ENCODE measurements around the gene SHISAL1.
A peak's percentile ranks its signal among the peaks of the same experiment; 100 is the strongest.
"Not testable (repeated sequence)": the region's sequence is repeated elsewhere in the genome, so short reads cannot be mapped to it uniquely, and the experiment has no call there.

The SHISAL1 gene

GRCh38 chr22:44326491-44326885, 13.7 kb upstream of the SHISAL1 start:
- no peak overlapping the region for H3K27ac ChIP-seq (ENCODE audit: low read length, poor library complexity, severe bottlenecking)
- no peak for DNase-seq
- no peaks in the 10 kb centered on the region for H3K79me1 ChIP-seq (replicated peaks; ENCODE audit: low read length, poor library complexity, severe bottlenecking)
- H3K14ac ChIP-seq (ENCODE audit: low read length in 2 of 2): no peak overlapping the region
- H2AFZ ChIP-seq (ENCODE audit: low read depth, low read length): no peak overlapping the region
- no peak overlapping the region for H2BK12ac ChIP-seq (ENCODE audit: low read length in 2 of 2)
- WGBS: 88% methylated on average over 7 of the region's 7 CpGs
- H3K23ac ChIP-seq (ENCODE audit: low read length in 2 of 2): no peak overlapping the region
- H3K4me1 ChIP-seq (ENCODE audit: control insufficient read depth, insufficient read depth, low read depth, low read length): peaks cover 12% of the 10 kb centered on the region
- H4K8ac ChIP-seq (ENCODE audit: low read length): no peak overlapping the region
- no peak overlapping the region for H4K91ac ChIP-seq (ENCODE audit: low read length)
- H3K4ac ChIP-seq (ENCODE audit: low read depth in 1 of 2, low read length in 2 of 2): no peak overlapping the region
- H2BK15ac ChIP-seq (ENCODE audit: low read depth, poor library complexity, severe bottlenecking): no peak overlapping the region
- peak overlapping the region in 1 of 2 experiments; percentile 84 for H3K4me3 ChIP-seq (ENCODE audit: insufficient read depth in 1 of 2, low read depth in 1 of 2, low read length in 2 of 2)
- H2BK120ac ChIP-seq (ENCODE audit: low read depth, low read length): no peak overlapping the region
- H3K9me3 ChIP-seq (ENCODE audit: control insufficient read depth, low read length): no peaks in the 10 kb centered on the region
- H3K27me3 ChIP-seq (ENCODE audit: control insufficient read depth in 1 of 2, insufficient read depth in 1 of 2, low read length in 2 of 2): peaks cover 17 to 84% of the 10 kb centered on the region in 2 experiments
- H2BK5ac ChIP-seq (ENCODE audit: low read depth, low read length, poor library complexity, severe bottlenecking): no peak overlapping the region
- no peaks in the 10 kb centered on the region for H3K36me3 ChIP-seq (ENCODE audit: control insufficient read depth in 1 of 2, insufficient read depth in 2 of 2, low read depth in 1 of 2, low read length in 2 of 2)
- H3K4me2 ChIP-seq (ENCODE audit: low read length, poor library complexity, severe bottlenecking): no peak overlapping the region
- H2AK5ac ChIP-seq (ENCODE audit: low read length, severe bottlenecking): no peak overlapping the region
- H3K9ac ChIP-seq (ENCODE audit: low read length): peak overlapping the region; percentile 92
- H3K18ac ChIP-seq (ENCODE audit: low read depth in 1 of 2, low read length in 2 of 2): no peak overlapping the region

GRCh38 chr22:44325718-44326490, 13.2 kb upstream of the SHISAL1 start:
- Histone ChIP-seq H3K23ac (ENCODE audit: low read length in 2 of 2) (no peak overlapping the region), H3K4me1 (ENCODE audit: control insufficient read depth, insufficient read depth, low read depth, low read length) (peaks cover 6% of the 10 kb centered on the region), H2BK15ac (ENCODE audit: low read depth, poor library complexity, severe bottlenecking) (no peak overlapping the region), H3K4me3 (ENCODE audit: insufficient read depth in 1 of 2, low read depth in 1 of 2, low read length in 2 of 2) (peak overlapping the region in 1 of 2 experiments; percentile 84), H4K8ac (ENCODE audit: low read length) (no peak overlapping the region), H3K4me2 (ENCODE audit: low read length, poor library complexity, severe bottlenecking) (peak overlapping the region; percentile 18), H2AK5ac (ENCODE audit: low read length, severe bottlenecking) (no peak overlapping the region), H4K91ac (ENCODE audit: low read length) (no peak overlapping the region), H3K9me3 (ENCODE audit: control insufficient read depth, low read length) (no peaks in the 10 kb centered on the region), H3K14ac (ENCODE audit: low read length in 2 of 2) (no peak overlapping the region), H2BK120ac (ENCODE audit: low read depth, low read length) (no peak overlapping the region), H3K79me1 (replicated peaks; ENCODE audit: low read length, poor library complexity, severe bottlenecking) (no peaks in the 10 kb centered on the region), H3K4ac (ENCODE audit: low read depth in 1 of 2, low read length in 2 of 2) (no peak overlapping the region), H3K27ac (ENCODE audit: low read length, poor library complexity, severe bottlenecking) (no peak overlapping the region), H3K18ac (ENCODE audit: low read depth in 1 of 2, low read length in 2 of 2) (no peak overlapping the region), H2BK12ac (ENCODE audit: low read length in 2 of 2) (no peak overlapping the region), H3K9ac (ENCODE audit: low read length) (peak overlapping the region; percentile 92), H2AFZ (ENCODE audit: low read depth, low read length) (no peak overlapping the region), H3K27me3 (ENCODE audit: control insufficient read depth in 1 of 2, insufficient read depth in 1 of 2, low read length in 2 of 2) (peaks cover 16 to 87% of the 10 kb centered on the region in 2 experiments), H3K36me3 (ENCODE audit: control insufficient read depth in 1 of 2, insufficient read depth in 2 of 2, low read depth in 1 of 2, low read length in 2 of 2) (no peaks in the 10 kb centered on the region), H2BK5ac (ENCODE audit: low read depth, low read length, poor library complexity, severe bottlenecking) (no peak overlapping the region)
- DNase-seq: no peak
- 71% methylated on average over 25 of the region's 25 CpGs for WGBS

- not testable (repeated sequence) for H2BK120ac ChIP-seq (ENCODE audit: low read depth, low read length); H3K9me3 ChIP-seq (ENCODE audit: control insufficient read depth, low read length); H3K36me3 ChIP-seq (ENCODE audit: control insufficient read depth in 1 of 2, insufficient read depth in 2 of 2, low read depth in 1 of 2, low read length in 2 of 2); H3K4me3 ChIP-seq (ENCODE audit: insufficient read depth in 1 of 2, low read depth in 1 of 2, low read length in 2 of 2); H3K18ac ChIP-seq (ENCODE audit: low read depth in 1 of 2, low read length in 2 of 2); H3K23ac ChIP-seq (ENCODE audit: low read length in 2 of 2); H4K91ac ChIP-seq (ENCODE audit: low read length); H3K14ac ChIP-seq (ENCODE audit: low read length in 2 of 2); DNase-seq; H3K4ac ChIP-seq (ENCODE audit: low read depth in 1 of 2, low read length in 2 of 2); H2BK15ac ChIP-seq (ENCODE audit: low read depth, poor library complexity, severe bottlenecking); H3K4me2 ChIP-seq (ENCODE audit: low read length, poor library complexity, severe bottlenecking); H4K8ac ChIP-seq (ENCODE audit: low read length); H3K4me1 ChIP-seq (ENCODE audit: control insufficient read depth, insufficient read depth, low read depth, low read length); H3K9ac ChIP-seq (ENCODE audit: low read length); H2BK12ac ChIP-seq (ENCODE audit: low read length in 2 of 2); H3K79me1 ChIP-seq (replicated peaks; ENCODE audit: low read length, poor library complexity, severe bottlenecking); H3K27ac ChIP-seq (ENCODE audit: low read length, poor library complexity, severe bottlenecking); H2AFZ ChIP-seq (ENCODE audit: low read depth, low read length); H2AK5ac ChIP-seq (ENCODE audit: low read length, severe bottlenecking); H2BK5ac ChIP-seq (ENCODE audit: low read depth, low read length, poor library complexity, severe bottlenecking)
- H3K27me3 ChIP-seq (ENCODE audit: control insufficient read depth in 1 of 2, insufficient read depth in 1 of 2, low read length in 2 of 2): peaks cover 0 to 77% of the 10 kb centered on the region in 2 experiments
- no CpG with 5 or more reads among the region's 1 CpG for WGBS
Measured at GRCh38 chr22:44323140-44323790, 10.5 kb upstream of the SHISAL1 start.

GRCh38 chr22:44319685-44320084, 6.9 kb upstream of the SHISAL1 start:
- Histone ChIP-seq H3K79me1 (replicated peaks; ENCODE audit: low read length, poor library complexity, severe bottlenecking) (no peaks in the 10 kb centered on the region), H2BK12ac (ENCODE audit: low read length in 2 of 2) (no peak overlapping the region), H2AFZ (ENCODE audit: low read depth, low read length) (no peak overlapping the region), H3K18ac (ENCODE audit: low read depth in 1 of 2, low read length in 2 of 2) (no peak overlapping the region), H3K4me2 (ENCODE audit: low read length, poor library complexity, severe bottlenecking) (no peak overlapping the region), H4K91ac (ENCODE audit: low read length) (no peak overlapping the region), H3K36me3 (ENCODE audit: control insufficient read depth in 1 of 2, insufficient read depth in 2 of 2, low read depth in 1 of 2, low read length in 2 of 2) (no peaks in the 10 kb centered on the region), H2AK5ac (ENCODE audit: low read length, severe bottlenecking) (no peak overlapping the region), H3K9me3 (ENCODE audit: control insufficient read depth, low read length) (no peaks in the 10 kb centered on the region), H3K14ac (ENCODE audit: low read length in 2 of 2) (no peak overlapping the region), H2BK5ac (ENCODE audit: low read depth, low read length, poor library complexity, severe bottlenecking) (no peak overlapping the region), H3K27me3 (ENCODE audit: control insufficient read depth in 1 of 2, insufficient read depth in 1 of 2, low read length in 2 of 2) (peaks cover 0 to 49% of the 10 kb centered on the region in 2 experiments), H2BK120ac (ENCODE audit: low read depth, low read length) (no peak overlapping the region), H3K23ac (ENCODE audit: low read length in 2 of 2) (no peak overlapping the region), H2BK15ac (ENCODE audit: low read depth, poor library complexity, severe bottlenecking) (no peak overlapping the region), H3K27ac (ENCODE audit: low read length, poor library complexity, severe bottlenecking) (no peak overlapping the region), H3K4me3 (ENCODE audit: insufficient read depth in 1 of 2, low read depth in 1 of 2, low read length in 2 of 2) (no peak overlapping the region), H4K8ac (ENCODE audit: low read length) (no peak overlapping the region), H3K4me1 (ENCODE audit: control insufficient read depth, insufficient read depth, low read depth, low read length) (no peaks in the 10 kb centered on the region), H3K4ac (ENCODE audit: low read depth in 1 of 2, low read length in 2 of 2) (no peak overlapping the region), H3K9ac (ENCODE audit: low read length) (no peak overlapping the region)
- DNase-seq: no peak
- WGBS: 80% methylated on average over 6 of the region's 9 CpGs
